ENCODE results near the gene ICA1L.

DNA sequence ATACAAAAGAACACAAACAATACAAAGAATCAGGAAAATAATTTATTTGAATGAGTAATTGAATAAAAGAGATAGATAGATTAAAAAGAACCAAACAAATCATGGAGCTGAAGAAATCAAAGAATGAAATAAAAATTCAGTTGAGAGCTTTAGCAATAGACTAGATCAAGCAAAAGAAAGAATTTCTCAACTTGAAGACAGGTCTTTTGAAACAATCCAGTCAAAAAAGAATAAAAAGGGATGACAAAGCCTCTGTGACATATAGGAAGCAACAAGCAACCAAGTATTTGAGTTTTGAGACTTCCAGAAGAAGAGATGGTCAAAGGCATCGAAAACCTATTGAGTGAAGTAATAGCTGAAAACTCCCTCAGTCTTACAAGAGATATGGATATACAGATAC lies 128.0 kb downstream of the ICA1L start:
- TF ChIP-seq, protein P1, sequence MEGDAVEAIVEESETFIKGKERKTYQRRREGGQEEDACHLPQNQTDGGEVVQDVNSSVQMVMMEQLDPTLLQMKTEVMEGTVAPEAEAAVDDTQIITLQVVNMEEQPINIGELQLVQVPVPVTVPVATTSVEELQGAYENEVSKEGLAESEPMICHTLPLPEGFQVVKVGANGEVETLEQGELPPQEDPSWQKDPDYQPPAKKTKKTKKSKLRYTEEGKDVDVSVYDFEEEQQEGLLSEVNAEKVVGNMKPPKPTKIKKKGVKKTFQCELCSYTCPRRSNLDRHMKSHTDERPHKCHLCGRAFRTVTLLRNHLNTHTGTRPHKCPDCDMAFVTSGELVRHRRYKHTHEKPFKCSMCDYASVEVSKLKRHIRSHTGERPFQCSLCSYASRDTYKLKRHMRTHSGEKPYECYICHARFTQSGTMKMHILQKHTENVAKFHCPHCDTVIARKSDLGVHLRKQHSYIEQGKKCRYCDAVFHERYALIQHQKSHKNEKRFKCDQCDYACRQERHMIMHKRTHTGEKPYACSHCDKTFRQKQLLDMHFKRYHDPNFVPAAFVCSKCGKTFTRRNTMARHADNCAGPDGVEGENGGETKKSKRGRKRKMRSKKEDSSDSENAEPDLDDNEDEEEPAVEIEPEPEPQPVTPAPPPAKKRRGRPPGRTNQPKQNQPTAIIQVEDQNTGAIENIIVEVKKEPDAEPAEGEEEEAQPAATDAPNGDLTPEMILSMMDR (IDR thresholded peaks at IDR 0.05), result no peak
- TF ChIP-seq POLR2AphosphoS5 (IDR thresholded peaks at IDR 0.05), result no peak
